Upper lobe of left lung (tissue), 4 donors: ENCODE data around the gene TXN.

ENCODE experiments used
- CTCF ChIP-seq, 6 experiments: fragments of 450-650 bp in 4 of 6; fragments of 200-600 bp in 2 of 6; sonication (generic) in 2 of 6; IDR thresholded peaks; one replicate each; pipeline ENCODE4 v1.5.1; 2016 to 2019; ENCODE audit warnings: antibody characterized with exemption in 6 of 6
- EP300 ChIP-seq, 4 donors: sonication (generic); formaldehyde crosslinking; IDR thresholded peaks; one replicate each; pipeline ENCODE4 v1.5.1; 2017; ENCODE audit warnings: antibody characterized with exemption in 4 of 4, control low read depth in 2 of 4
- POLR2A ChIP-seq, 4 donors: fragments of 450-650 bp; IDR thresholded peaks; one replicate each; pipeline ENCODE4 v1.5.1; 2016 to 2017; ENCODE audit warnings: antibody characterized with exemption in 4 of 4, mild to moderate bottlenecking in 2 of 4
- POLR2AphosphoS5 ChIP-seq, 2 donors: sonication (generic); formaldehyde crosslinking; IDR thresholded peaks; one replicate each; pipeline ENCODE4 v1.5.1; 2017; ENCODE audit warnings: antibody characterized with exemption in 2 of 2

- no peak for TF ChIP-seq POLR2A (IDR thresholded peaks at IDR 0.05)
- no peak for TF ChIP-seq EP300 (IDR thresholded peaks at IDR 0.05)
- TF ChIP-seq CTCF (IDR thresholded peaks at IDR 0.05): no peak
- TF ChIP-seq POLR2AphosphoS5 (IDR thresholded peaks at IDR 0.05): no peak
Observed at GRCh38 chr9:110282739-110283081, 26.4 kb upstream of the TXN start.
